ENCODE measurements around the gene NFYC.

The NFYC gene

DNA sequence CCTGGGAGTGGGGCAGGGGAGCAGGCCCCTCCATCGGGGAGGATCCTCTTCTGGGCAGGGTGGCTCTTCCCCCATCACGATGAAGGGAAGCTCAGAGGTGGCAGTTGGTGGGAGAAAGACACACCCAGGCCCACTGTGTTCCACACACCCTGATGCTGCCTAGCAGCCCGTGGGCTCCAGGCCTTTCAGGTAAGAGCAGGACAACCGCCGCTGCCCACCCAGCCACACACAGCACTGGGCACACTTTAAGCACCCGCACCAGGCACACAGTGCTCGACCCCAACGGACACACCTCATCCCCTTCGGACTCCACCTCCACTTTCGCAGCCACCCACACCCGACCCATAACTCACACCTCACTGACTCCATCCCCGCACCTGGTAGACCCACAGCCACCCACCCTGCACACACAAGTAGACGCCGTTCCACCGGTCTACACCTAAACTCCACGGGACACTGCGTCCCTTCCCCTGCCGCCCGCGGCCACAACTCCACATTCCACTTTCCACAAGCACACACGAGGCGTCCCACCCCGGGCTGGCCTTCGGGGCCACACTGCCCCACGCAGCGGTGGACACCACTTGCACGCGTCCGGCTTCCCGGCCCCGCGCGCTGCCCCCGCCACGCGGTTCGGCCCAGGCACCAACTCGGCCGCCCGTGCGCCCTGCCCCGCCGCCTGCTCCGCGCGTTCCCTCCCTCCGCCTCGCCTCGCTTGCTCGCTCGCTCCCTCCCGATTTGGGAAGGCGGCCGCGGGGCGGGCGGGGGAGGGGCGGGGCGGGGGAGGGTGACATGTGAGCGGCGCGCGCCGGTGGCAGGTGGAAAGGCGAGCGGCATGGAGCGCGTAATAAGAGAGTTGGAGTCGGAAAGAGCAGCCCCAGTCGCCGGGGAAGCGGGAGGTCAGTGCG, 91.7 kb downstream of the NFYC start, which contains the start of gene KCNQ4:
TSS of gene KCNQ4 (plus strand) at position 787 of the 905 bp plus-strand sequence. CDS start 307 bp downstream, outside the sequence.
- DNase-seq (ENCODE audit: low read depth in 2 of 2) = peak in 1 of 2 donors; percentile 22

DNA sequence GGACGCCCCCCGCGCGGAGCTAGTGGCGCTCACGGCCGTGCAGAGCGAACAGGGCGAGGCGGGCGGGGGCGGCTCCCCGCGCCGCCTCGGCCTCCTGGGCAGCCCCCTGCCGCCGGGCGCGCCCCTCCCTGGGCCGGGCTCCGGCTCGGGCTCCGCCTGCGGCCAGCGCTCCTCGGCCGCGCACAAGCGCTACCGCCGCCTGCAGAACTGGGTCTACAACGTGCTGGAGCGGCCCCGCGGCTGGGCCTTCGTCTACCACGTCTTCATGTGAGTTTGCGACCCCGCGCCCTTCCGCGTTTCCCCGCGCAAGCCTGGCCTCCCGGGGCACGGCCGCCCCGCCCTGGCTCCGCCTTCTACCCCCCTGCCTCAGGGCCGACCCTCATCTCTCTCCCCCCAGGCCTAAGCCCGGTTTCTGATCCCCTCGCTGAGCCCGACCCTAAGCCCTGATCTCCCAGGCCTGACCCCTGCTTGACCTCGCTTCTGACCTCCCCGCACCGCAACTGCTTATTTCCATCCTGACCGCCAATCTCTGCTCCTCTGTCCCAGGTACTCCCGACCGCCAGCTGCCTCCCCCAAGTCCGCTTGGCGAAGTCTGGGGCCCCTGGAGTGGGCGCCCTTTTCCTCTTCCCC, 92.8 kb downstream of the NFYC start:
- DNase-seq (ENCODE audit: low read depth in 2 of 2) = no peak

DNA sequence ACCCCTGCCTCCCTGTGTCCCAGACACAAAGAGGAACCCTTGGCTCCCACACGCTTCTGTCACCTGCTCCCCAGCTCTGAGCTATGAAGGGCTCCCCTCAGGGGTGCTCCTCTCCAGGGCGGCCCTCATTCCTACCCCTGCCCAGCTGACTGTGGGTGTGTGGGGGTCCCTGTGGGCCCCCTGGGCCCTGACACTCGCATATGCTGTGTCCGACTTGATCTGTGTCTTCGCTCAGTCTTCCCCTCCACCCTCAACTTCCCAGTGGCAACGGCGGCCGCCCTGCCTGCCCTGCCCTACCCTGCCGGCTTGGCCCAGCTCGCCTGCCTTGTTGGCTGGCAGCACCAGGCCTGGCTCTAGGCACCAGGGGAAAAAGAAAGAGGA, 93.3 kb downstream of the NFYC start:
- DNase-seq (ENCODE audit: low read depth in 2 of 2) = no peak

DNA sequence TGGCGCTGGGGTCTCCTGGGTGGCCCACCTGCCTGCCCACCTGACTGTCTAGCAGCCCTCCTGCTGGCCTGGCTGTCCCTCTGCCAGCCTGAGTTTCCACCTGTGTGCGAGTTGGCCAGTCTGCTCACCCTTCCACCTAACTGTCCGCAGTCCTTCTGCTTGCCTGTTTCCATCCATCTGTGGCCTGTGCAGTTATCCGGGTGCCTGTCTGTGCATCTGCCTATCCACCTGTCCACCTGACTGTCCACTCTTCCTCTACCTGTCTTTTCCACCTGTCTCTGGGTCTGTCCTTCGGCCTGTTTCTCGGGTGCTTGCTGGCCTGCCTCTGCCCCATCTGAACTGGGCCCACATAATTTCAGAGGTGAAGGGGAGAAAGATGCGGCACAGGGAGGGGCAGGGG, 93.9 kb downstream of the NFYC start:
- no peak for DNase-seq (ENCODE audit: low read depth in 2 of 2)

DNA sequence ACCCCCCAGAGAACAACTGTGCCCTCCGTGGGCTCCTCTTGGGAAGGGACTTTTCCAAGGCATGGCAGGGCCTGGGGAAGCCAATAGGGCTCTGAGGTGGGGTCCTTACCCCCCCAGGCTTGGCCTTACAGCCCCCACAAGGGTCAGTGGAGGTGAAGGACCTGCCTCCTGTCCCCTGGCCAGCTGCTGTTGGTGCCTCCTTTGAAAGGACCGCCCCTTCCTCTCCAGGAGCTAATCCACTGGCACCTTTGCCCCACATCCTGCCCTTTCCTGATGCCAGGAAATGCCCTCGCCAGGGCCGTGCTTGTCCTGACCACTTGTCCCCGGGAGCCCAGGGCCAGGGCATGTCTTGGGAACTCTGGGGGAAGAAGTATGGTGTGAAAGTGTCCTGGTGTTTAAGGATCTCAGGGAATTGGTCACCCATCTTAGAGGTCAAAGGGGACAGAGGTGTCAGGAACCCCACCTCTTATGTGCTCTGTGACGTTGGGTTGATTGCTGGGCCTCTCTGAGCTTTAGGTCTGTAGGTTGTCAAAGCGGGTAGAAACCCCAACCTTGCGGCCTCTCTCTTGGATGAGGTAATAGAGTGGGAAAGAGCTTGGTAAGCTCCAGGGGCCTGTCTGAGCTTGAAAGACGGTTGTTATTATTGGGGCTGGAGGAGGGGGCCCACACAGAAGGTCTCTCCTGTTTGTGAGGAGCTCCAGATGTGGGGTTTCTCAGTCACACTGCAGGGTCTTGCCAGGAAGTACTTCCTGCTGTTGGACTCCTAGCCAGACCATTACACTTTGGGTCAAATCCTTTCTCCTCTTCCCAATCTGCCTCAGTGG, 94.9 kb downstream of the NFYC start:
- DNase-seq (ENCODE audit: low read depth in 2 of 2) = no peak

DNA sequence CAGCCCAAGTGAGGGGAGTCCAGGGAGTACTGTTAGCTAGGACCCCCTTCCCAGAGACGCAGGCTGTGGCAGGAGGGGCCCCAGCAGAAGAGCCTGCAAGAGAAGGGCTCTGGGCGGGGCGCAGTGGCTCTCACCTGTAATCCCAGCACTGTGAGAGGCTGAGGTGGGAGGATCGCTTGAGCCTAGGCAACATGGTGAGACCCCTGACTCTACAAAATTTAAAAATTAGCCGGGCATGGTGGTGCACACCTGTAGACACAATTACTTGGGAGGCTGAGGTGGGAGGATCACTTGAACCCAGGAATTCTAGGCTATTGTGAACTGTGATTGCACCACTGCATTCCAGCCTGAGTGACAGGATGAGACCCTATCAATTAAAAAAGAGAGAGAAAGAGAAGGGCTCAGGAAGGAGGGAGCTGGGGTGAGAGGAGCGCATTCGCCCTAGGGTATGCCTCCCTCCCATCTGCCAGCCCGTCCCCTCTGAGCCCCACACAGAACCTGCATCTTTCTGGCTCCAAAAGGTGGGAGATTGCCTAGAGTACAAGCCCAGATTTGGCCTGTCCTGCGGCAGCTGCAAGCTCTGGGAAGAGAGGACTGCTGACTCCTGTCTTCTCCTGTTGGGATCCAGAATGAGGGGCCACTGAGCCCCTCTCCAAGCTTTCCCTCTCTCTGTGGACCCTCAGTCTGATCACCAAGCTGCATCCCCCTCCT, 95.6 kb downstream of the NFYC start:
- DNase-seq (ENCODE audit: low read depth in 2 of 2) = no peak

DNA sequence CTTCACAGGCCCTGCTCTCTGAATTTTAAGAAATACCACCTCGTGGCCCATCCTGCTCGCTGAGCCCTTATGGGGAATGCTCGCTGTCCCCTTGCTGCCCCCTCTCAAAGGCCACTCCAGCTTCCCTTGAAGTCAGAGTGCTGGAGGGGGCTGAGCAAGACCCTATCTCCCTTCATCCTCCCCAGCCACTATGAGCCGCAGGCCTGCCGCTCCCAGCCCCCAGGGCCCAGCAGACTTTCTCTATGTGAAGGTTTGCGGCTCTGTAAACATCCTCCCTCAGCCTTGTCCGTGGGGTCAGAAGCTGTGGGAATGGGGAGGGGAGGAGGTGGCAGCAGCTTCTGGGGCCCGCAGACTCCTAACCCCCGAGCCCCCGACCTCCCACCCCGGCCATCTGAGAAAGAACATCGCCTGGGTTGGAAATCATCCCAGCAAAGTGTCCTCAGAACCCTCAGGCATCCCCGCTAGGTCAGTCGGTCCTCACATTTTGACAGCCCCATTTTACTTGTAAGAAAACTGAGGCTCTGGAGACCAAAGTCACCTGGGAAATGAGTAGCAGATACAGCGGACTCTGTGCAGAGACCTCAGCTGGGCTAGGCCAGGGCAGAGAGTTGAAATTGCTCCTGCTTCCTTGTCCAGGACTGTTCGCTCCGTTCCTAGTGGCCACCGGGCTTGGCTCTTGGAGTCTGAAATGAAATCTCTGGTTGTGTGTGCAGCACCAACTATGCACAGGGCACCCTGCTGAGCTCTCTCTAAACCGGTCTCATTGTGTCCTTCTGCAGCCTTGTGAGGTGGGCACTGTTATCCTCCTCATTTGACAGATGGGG, 96.4 kb downstream of the NFYC start:
- DNase-seq (ENCODE audit: low read depth in 2 of 2) = no peak

DNA sequence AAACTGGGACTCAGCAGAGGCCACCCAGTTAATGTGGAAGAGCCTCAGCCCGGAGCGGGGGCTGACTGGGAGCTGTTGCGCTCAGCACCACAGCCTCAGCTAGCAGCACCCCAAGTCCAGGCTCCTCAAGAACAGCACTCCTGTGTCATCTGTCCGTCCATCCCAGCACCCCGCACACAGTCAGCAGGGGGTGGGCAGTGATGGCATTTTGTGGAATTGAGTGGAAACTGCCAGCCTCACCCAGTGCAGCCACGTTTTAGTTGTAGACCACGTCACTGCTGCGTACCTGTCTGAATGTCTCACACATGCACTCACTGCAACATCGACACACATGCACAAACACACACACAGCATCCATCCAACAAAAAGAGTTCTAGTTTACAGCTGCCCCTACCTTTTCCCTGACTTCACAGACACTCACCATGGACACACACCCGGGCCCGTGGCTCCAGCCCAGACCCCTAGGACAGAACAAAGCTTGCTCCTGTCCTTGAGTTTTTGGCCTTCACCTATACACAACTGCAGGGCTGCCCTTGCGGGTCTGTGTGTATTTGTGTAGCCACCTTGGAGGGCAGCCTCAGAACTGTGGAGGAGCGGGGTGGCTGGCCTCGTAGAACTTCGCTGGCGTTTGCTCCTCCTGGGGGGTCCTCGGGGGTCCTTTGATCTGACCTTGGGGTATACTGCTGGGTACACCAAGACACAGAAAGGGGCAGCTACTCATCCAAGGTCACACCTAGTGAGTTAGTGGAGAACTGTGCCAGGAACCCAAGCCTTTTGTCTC, 97.2 kb downstream of the NFYC start:
- no peak for DNase-seq (ENCODE audit: low read depth in 2 of 2)

DNA sequence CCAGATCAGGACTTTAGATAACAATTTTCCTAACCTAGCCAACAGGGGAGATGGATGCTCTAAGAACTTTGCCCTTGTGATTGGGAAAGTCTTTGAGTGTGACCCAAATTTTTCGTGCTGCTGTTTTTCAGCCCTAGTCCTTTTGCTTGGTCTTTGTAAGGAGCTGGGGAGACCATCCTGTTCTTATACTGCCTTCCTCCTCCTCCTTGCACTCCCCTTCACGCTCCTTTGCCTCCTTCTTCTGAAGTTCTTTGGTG, 97.8 kb downstream of the NFYC start:
- no peak for DNase-seq (ENCODE audit: low read depth in 2 of 2)

DNA sequence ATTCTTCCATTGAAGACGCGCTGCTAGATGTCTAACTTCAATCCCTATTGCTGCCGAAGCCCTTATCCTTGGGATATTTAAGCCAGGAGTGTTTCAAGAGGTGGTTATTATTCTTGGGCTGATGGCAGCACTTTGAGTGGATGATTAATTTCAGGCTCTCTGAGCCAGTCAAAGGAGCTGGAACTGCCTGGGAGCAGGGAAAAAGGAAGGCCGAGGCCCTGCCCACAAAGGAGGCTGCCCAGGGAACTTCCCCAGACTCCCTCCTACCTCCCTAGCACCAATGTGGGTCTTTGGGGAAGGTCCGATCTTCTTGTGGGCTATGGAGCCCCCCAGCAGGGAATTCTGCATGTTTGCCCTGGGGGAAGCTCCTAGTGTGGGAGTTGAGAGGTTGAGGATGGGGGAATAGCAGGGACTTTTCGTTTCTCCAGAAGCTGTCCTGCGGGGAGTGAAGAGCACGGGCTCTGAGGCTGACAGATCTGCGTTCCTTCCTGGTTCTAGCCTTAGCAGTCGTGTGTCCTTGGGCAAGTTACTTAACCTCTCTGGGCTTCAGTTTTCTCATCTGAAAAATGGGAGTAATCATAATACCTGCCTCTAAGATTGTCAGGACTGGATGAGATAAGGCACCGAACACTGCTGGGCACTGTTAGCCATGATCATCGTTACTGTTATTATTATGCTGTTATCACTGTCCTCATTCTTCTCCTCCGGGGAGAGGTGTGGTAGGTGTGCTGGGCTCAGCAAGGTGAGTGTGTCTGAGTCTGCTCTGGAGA, 98.3 kb downstream of the NFYC start:
- no peak for DNase-seq (ENCODE audit: low read depth in 2 of 2)

DNA sequence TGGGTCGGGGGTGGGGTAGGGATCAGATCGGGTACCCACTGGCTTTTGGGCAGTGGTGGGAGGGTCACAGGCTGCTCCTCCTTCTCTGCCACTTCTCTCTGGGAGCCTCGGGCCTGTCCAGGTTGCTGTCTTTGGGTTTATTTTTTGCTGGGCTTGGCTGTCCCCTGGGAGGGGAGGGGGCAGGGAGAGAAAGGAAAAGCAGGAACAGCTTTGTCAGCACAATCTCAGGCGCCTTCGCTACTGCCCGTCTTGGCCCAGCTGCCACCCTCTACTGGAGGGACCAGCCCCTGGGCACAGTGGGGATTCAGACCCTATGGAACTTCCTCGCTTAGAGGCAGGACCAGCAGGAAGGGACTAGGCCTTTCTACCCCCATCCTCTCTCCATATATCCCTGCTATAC, 100.5 kb downstream of the NFYC start:
- no peak for DNase-seq (ENCODE audit: low read depth in 2 of 2)

DNA sequence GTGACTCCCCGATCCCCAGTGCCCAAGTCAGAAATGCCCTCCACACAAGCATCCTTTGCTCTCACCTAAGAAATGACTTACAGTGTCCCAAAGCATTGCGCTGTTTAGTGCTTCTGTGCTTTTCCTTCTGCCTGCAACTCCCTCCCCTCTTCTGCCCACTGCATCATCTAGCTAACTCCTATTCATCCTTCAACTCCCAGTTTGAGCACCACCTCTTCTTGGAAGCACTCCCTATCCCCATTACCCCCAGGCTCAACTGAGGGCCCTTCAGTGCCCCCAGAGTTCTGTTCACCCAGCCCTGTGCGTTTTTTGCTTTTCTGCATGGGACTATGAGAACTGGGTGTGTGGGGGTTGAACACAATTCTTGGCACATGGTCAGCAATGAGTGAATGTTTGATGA, 102.1 kb downstream of the NFYC start:
- no peak for DNase-seq (ENCODE audit: low read depth in 2 of 2)

DNA sequence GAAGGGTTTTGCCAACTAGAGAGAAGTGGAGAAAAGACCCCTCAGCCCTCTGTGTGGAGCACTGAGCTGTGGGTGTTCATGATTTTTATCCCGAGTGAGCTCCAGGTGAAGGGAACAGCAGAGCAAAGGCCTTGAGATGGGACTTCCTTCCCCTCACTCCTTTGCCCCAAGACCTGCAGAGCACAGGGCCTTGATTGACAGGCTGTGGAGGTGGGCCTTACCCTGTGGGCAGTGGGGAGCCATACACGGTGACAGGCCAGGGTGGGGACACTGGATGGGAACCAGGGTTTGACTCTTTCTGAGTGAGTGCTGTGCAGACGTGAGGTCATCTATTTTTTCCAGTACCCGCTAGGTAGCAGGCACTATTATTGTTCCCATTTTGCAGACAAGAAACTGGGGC, 102.5 kb downstream of the NFYC start:
- no peak for DNase-seq (ENCODE audit: low read depth in 2 of 2)

DNA sequence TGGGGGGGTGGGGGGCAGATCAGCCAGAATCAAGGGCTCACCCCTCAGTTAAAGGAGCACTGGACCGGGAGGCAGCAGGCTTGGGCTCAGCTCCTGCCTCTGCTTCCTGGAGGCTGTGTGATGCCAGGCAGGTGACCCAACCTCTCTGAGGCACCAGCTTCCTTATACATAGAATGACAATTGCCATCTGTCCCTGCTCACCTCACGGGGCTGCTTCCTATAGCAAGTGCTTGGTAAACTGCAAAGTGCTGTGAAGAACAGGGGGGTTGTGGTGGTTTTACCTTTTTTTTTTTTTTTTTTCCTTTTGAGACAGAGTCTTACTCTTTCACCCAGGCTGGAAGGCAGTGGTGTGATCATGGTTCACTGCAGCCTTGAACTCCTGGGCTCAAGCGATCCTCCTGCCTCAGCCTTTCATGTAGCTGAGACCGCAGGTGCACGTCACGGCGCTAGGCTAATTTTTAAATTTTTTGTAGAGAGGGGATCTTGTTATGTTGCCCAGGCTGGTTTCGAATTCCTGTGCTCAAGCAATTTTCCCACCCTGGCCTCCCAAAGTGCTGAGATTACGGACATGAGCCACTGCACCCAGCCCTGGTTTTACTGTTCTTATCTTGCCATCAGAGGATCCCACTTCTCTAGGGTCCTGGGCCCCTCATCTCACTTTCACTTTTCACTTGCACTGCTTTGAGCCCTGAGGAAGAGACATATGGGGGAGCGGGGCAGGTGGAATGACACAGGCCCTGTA, 103.6 kb downstream of the NFYC start:
- DNase-seq (ENCODE audit: low read depth in 2 of 2) = no peak

DNA sequence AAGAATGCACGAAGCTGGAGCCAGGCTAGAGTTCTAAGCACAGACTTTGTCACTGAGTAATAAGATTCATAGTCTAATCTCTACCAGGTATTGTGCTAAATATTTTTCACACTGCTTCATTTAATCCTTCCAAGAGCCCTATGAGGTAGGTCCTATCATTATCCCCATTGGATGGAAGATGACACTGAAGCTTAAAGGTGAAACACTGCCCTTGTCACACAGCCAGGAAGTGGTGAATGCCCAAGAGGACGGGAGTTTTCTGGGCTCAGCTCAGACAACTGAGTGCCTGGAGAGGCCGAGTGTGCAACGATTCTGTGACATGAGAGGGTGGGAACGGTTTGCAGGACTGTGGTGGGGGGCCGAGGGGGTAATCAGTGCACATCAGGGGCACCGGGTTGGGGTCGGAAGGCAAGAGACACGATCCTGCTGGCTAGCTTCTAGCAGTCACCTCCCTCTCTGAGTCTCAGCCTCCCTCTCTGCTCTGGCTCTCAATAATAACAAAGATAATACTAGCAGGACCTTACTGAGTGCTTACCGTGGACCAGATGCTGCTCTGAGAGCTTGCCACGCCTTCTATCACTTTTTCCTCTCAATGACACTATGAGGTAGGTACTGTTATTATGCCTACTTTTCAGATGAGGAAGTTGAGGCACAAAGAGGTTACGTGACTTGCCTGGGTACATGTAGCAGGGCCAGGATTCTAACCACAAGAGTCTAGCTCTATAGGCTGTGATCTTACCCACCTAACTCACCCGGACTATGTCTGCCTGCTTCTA, 104.5 kb downstream of the NFYC start:
- DNase-seq (ENCODE audit: low read depth in 2 of 2) = no peak

DNA sequence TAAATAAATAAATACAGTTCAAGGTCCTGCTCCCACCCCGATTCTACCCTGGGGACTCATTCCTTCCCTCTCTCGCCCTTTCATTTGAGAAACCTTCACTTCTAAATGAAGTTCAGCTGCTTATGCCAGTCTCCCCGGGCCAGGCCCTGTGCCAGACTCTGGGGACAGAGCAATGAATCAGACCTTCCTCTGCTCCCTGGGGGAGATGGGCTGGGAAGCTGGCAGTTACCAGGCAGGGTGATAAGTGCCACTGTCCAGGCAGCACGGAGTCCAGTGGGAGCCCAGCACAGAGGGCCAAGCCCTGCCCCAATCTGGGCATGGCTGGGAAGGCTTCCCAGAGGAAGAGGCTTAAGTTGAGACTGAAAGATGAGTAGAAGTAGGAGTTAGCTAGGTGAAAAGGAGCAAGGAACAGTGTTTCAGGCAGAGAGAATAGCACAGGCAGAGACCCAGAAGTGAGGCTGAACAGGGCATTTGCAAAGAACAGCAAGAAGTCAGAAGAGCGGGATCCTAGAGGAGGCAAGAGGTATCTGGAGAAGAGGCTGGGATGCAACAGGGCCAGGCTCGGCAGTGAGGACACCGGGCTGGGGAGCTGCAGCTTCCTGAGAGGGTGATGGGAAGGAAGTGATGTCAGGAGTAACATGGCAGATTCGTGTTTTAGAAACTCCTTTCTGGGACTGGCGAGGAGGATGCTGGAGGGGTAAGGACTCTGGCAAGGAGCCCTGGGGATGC, 105.6 kb downstream of the NFYC start:
- DNase-seq (ENCODE audit: low read depth in 2 of 2) = no peak

DNA sequence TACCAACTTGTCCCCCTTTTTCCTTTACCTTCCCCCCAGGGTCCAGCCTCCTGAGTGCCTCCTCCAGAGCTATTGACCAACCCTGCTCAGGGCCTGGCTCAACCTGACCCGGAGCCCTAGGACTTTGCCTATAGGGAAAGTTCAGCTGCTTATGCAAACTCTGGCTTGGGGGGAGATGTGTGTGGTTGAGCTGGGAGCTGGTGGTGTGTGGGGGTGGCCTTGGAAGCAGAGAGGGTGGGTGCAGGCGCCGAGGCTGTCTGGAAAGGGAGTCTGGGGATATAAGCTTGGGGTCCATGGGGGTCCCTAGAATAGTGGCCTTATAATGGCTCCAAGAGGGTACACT, 106.1 kb downstream of the NFYC start:
- DNase-seq (ENCODE audit: low read depth in 2 of 2) = no peak

Measured in activated CD4-positive, alpha-beta T cell treated with anti-CD3 and anti-CD28 coated beads for 24 hours (primary cell).